Measurements from ENCODE around the gene CAMK2N2.

Gene CAMK2N2

GRCh38 chr3:184261270-184261853, at the start of gene CAMK2N2:
Gene CAMK2N2, minus strand, starts transcription at chr3:184261553. Its CDS starts 268 bp downstream, at chr3:184261285.
- no peak for DNase-seq (ENCODE audit: low read depth in 2 of 2, low spot score in 1 of 2)

- no peak for DNase-seq (ENCODE audit: low read depth in 2 of 2, low spot score in 1 of 2)
Observed at GRCh38 chr3:184308744-184309143, 47.4 kb upstream of the CAMK2N2 start.

- DNase-seq (ENCODE audit: low read depth in 2 of 2, low spot score in 1 of 2), result no peak
Observed at GRCh38 chr3:184307915-184308314, 46.6 kb upstream of the CAMK2N2 start.

- DNase-seq (ENCODE audit: low read depth in 2 of 2, low spot score in 1 of 2), result no peak
Observed at GRCh38 chr3:184306341-184306972, 45.1 kb upstream of the CAMK2N2 start.

GRCh38 chr3:184305577-184305976, 44.2 kb upstream of the CAMK2N2 start:
- no peak for DNase-seq (ENCODE audit: low read depth in 2 of 2, low spot score in 1 of 2)

GRCh38 chr3:184300378-184300720, 39.0 kb upstream of the CAMK2N2 start:
- no peak for DNase-seq (ENCODE audit: low read depth in 2 of 2, low spot score in 1 of 2)

- DNase-seq (ENCODE audit: low read depth in 2 of 2, low spot score in 1 of 2), result no peak
Observed at GRCh38 chr3:184299488-184300377, 38.4 kb upstream of the CAMK2N2 start.

- DNase-seq (ENCODE audit: low read depth in 2 of 2, low spot score in 1 of 2), result peak; percentile 91 to 97
Observed at GRCh38 chr3:184298759-184299487, 37.6 kb upstream of the CAMK2N2 start, which contains the start of gene PSMD2. Gene PSMD2, plus strand, starts transcription at chr3:184299241. Its CDS starts 26 bp downstream, at chr3:184299267.

GRCh38 chr3:184296616-184297015, 35.3 kb upstream of the CAMK2N2 start:
- DNase-seq (ENCODE audit: low read depth in 2 of 2, low spot score in 1 of 2), result no peak

GRCh38 chr3:184295771-184296170, 34.4 kb upstream of the CAMK2N2 start:
- no peak for DNase-seq (ENCODE audit: low read depth in 2 of 2, low spot score in 1 of 2)

GRCh38 chr3:184291738-184292445, 30.5 kb upstream of the CAMK2N2 start:
- no peak for DNase-seq (ENCODE audit: low read depth in 2 of 2, low spot score in 1 of 2)

GRCh38 chr3:184291044-184291737, 29.8 kb upstream of the CAMK2N2 start:
- no peak for DNase-seq (ENCODE audit: low read depth in 2 of 2, low spot score in 1 of 2)

- DNase-seq (ENCODE audit: low read depth in 2 of 2, low spot score in 1 of 2), result no peak
Observed at GRCh38 chr3:184290331-184290730, 29.0 kb upstream of the CAMK2N2 start.

- peak in 1 of 2 donors; percentile 27 for DNase-seq (ENCODE audit: low read depth in 2 of 2, low spot score in 1 of 2)
Observed at GRCh38 chr3:184289426-184289938, 28.1 kb upstream of the CAMK2N2 start.

- no peak for DNase-seq (ENCODE audit: low read depth in 2 of 2, low spot score in 1 of 2)
Observed at GRCh38 chr3:184284696-184285095, 23.3 kb upstream of the CAMK2N2 start.

GRCh38 chr3:184283681-184284080, 22.3 kb upstream of the CAMK2N2 start:
- no peak for DNase-seq (ENCODE audit: low read depth in 2 of 2, low spot score in 1 of 2)

GRCh38 chr3:184282941-184283340, 21.6 kb upstream of the CAMK2N2 start:
- no peak for DNase-seq (ENCODE audit: low read depth in 2 of 2, low spot score in 1 of 2)

GRCh38 chr3:184277366-184277765, 16.0 kb upstream of the CAMK2N2 start:
- no peak for DNase-seq (ENCODE audit: low read depth in 2 of 2, low spot score in 1 of 2)

- no peak for DNase-seq (ENCODE audit: low read depth in 2 of 2, low spot score in 1 of 2)
Observed at GRCh38 chr3:184275961-184276910, 14.9 kb upstream of the CAMK2N2 start, which contains the start of gene ECE2. Gene ECE2, plus strand, starts transcription at chr3:184276022. Its CDS starts 132 bp downstream, at chr3:184276154.

All from stimulated activated CD8-positive, alpha-beta memory T cell treated with anti-CD3 and anti-CD28 coated beads, Interleukin-4, amount 100 ng/mL, for 1 hour (primary cell).